IMR-90 (cell line): Measurements from ENCODE around the gene ADD2. TPM values are rescaled to one million over a fixed set of nuclear protein-coding genes. Genes with fewer than 3 reads are reported as not detected.

Experiments used
- ATAC-seq: fragments of 200-7000 bp; cut with Tn5 transposase; 2 replicates; pipeline ENCODE4 v1.9.1; 2020; ENCODE audit warnings: low read depth, mild to moderate bottlenecking, moderate library complexity
- BruUV-seq: library from RNA; stranded (reverse); fragments of 400-500 nt; replicated peaks from 2 replicates; lab custom pipeline; 2021; lab: Mats Ljungman, UMichigan
- CTCF ChIA-PET: fragments of 300-600 bp; formaldehyde crosslinking; extraction: SDS; loops from one replicate; lab custom pipeline; 2021; ENCODE audit warnings: antibody characterized with exemption; lab: Yijun Ruan, JAX
- POLR2A ChIA-PET: fragments of 300-600 bp; sonication (Branson Sonifier 250); formaldehyde crosslinking; loops from one replicate; lab custom pipeline; 2022; ENCODE audit warnings: antibody characterized with exemption; ENCODE audit not compliant: unreplicated experiment; lab: Charles Lee
- DNase-seq: peaks from one replicate; pipeline ENCODE4 v3.0.0; 2013
- H2AFZ ChIP-seq: replicated peaks from 2 replicates; pipeline ENCODE3; 2013; ENCODE audit warnings: low read length, mild to moderate bottlenecking; ENCODE audit not compliant: poor library complexity
- H2AK5ac ChIP-seq: 2 replicates; pipeline ENCODE4 v1.6.1; 2013; ENCODE audit warnings: low read depth, low read length, inconsistent platforms
- H2AK9ac ChIP-seq: replicated peaks from 2 replicates; pipeline ENCODE3; 2013; ENCODE audit warnings: mild to moderate bottlenecking, low read depth, low read length, moderate library complexity; ENCODE audit not compliant: poor library complexity
- H2BK120ac ChIP-seq: 2 replicates; pipeline ENCODE4 v1.6.1; 2013; ENCODE audit warnings: low read depth, low read length, inconsistent platforms
- H2BK15ac ChIP-seq: 3 replicates; pipeline ENCODE4 v1.6.1; 2013; ENCODE audit warnings: low read depth, low read length, inconsistent platforms
- H2BK20ac ChIP-seq: 2 replicates; pipeline ENCODE4 v1.6.1; 2013; ENCODE audit warnings: low read depth, mild to moderate bottlenecking, inconsistent platforms, low read length, moderate library complexity
- H2BK5ac ChIP-seq: 2 replicates; pipeline ENCODE4 v1.6.1; 2013; ENCODE audit warnings: mild to moderate bottlenecking, low read depth, low read length, inconsistent platforms; ENCODE audit not compliant: poor library complexity, severe bottlenecking
- H3K14ac ChIP-seq: replicated peaks from 2 replicates; pipeline ENCODE4 v1.6.1; 2013; ENCODE audit warnings: low read depth, low read length, inconsistent platforms
- H3K18ac ChIP-seq: 2 replicates; pipeline ENCODE4 v1.6.1; 2013; ENCODE audit warnings: low read depth, low read length, control low read depth
- H3K23ac ChIP-seq: 2 replicates; pipeline ENCODE4 v1.6.1; 2013; ENCODE audit warnings: low read depth, low read length, inconsistent platforms
- H3K27ac ChIP-seq: 2 replicates; pipeline ENCODE4 v1.5.1; 2013; ENCODE audit warnings: mild to moderate bottlenecking, control low read depth, low read length; ENCODE audit not compliant: insufficient read depth
- H3K27me3 ChIP-seq: 2 replicates; pipeline ENCODE4 v1.6.1; 2013; ENCODE audit warnings: low read length; ENCODE audit not compliant: control insufficient read depth, insufficient read depth
- H3K36me3 ChIP-seq: 2 replicates; pipeline ENCODE4 v1.6.1; 2013; ENCODE audit warnings: low read length, mixed read lengths; ENCODE audit not compliant: control insufficient read depth, insufficient read depth
- H3K4ac ChIP-seq: 2 replicates; pipeline ENCODE4 v1.6.1; 2013; ENCODE audit warnings: low read depth, low read length, inconsistent platforms
- H3K4me1 ChIP-seq: 2 replicates; pipeline ENCODE4 v1.6.1; 2013; ENCODE audit warnings: low read length, mixed read lengths; ENCODE audit not compliant: control insufficient read depth, insufficient read depth
- H3K4me2 ChIP-seq: 2 replicates; pipeline ENCODE4 v1.6.1; 2013; ENCODE audit warnings: low read depth, mild to moderate bottlenecking, control low read depth, low read length, moderate library complexity
- H3K4me3 ChIP-seq: 2 replicates; pipeline ENCODE4 v1.5.1; 2013; ENCODE audit warnings: low read depth, mild to moderate bottlenecking, control low read depth, low read length, moderate library complexity; ENCODE audit not compliant: insufficient read depth
- H3K56ac ChIP-seq: 2 replicates; pipeline ENCODE4 v1.6.1; 2013; ENCODE audit warnings: low read length, inconsistent platforms; ENCODE audit not compliant: insufficient read depth; ENCODE audit errors: extremely low read depth
- H3K79me1 ChIP-seq, 2 experiments: 2 replicates each; pipeline ENCODE4 v1.6.1; 2013; ENCODE audit warnings: low read length in 2 of 2, inconsistent platforms in 1 of 2, low read depth in 1 of 2
- H3K9ac ChIP-seq: 2 replicates; pipeline ENCODE4 v1.6.1; 2013; ENCODE audit warnings: low read depth, low read length, control low read depth
- H3K9me1 ChIP-seq: 2 replicates; pipeline ENCODE4 v1.6.1; 2013; ENCODE audit warnings: low read length, inconsistent platforms; ENCODE audit not compliant: insufficient read depth
- H3K9me3 ChIP-seq: 2 replicates; pipeline ENCODE4 v1.6.1; 2013; ENCODE audit warnings: low read length; ENCODE audit not compliant: control insufficient read depth, insufficient read depth
- H4K20me1 ChIP-seq: 2 replicates; pipeline ENCODE4 v1.6.1; 2013; ENCODE audit warnings: low read length, inconsistent platforms; ENCODE audit not compliant: insufficient read depth
- H4K5ac ChIP-seq: 2 replicates; pipeline ENCODE4 v1.6.1; 2013; ENCODE audit warnings: mild to moderate bottlenecking, low read depth, low read length, control low read depth
- H4K8ac ChIP-seq, 2 experiments: 2 replicates each; pipeline ENCODE4 v1.6.1; 2013; ENCODE audit warnings: low read depth in 2 of 2, low read length in 2 of 2, control low read depth in 1 of 2, inconsistent platforms in 1 of 2
- H4K91ac ChIP-seq: 2 replicates; pipeline ENCODE4 v1.6.1; 2013; ENCODE audit warnings: low read depth, low read length, inconsistent platforms; ENCODE audit not compliant: insufficient read depth
- BHLHE40 ChIP-seq: fragments of 150-350 bp; IDR thresholded peaks from 2 replicates; pipeline ENCODE4 v1.6.1; 2016; ENCODE audit warnings: mild to moderate bottlenecking, low read depth, low read length
- CEBPB ChIP-seq: IDR thresholded peaks from 2 replicates; pipeline ENCODE4 v1.6.1; 2012; ENCODE audit warnings: low read depth, low read length, improper control_type of control experiment
- CHD1 ChIP-seq: IDR thresholded peaks from 2 replicates; pipeline ENCODE4 v1.6.1; 2012; ENCODE audit warnings: low read depth, low read length, improper control_type of control experiment
- CTCF ChIP-seq: conservative IDR thresholded peaks from 2 replicates; pipeline ENCODE4 v1.5.1; 2012; ENCODE audit warnings: mild to moderate bottlenecking, low read depth, low read length, improper control_type of control experiment
- ELK1 ChIP-seq: fragments of 150-350 bp; IDR thresholded peaks from 2 replicates; pipeline ENCODE4 v1.6.1; 2016; ENCODE audit warnings: low read depth, mild to moderate bottlenecking, low read length, moderate library complexity, borderline replicate concordance
- FOS ChIP-seq: fragments of 150-350 bp; IDR thresholded peaks from 2 replicates; pipeline ENCODE4 v1.6.1; 2016; ENCODE audit warnings: low read depth, low read length
- MAFK ChIP-seq: IDR thresholded peaks from 2 replicates; pipeline ENCODE4 v1.6.1; 2012; ENCODE audit warnings: low read depth, low read length, improper control_type of control experiment
- MAZ ChIP-seq: IDR thresholded peaks from 2 replicates; pipeline ENCODE4 v1.6.1; 2012; ENCODE audit warnings: low read depth, mild to moderate bottlenecking, low read length, improper control_type of control experiment, moderate library complexity, borderline replicate concordance
- MXI1 ChIP-seq: IDR thresholded peaks from 2 replicates; pipeline ENCODE4 v1.6.1; 2012; ENCODE audit warnings: low read depth, mild to moderate bottlenecking, low read length, moderate library complexity, borderline replicate concordance
- NFE2L2 ChIP-seq: fragments of 150-350 bp; IDR thresholded peaks from 2 replicates; pipeline ENCODE4 v1.6.1; 2016; ENCODE audit warnings: low read depth, mild to moderate bottlenecking, low read length
- POLR2A ChIP-seq: IDR thresholded peaks from 2 replicates; pipeline ENCODE4 v1.6.1; 2012; ENCODE audit warnings: mild to moderate bottlenecking, low read depth, low read length
- RAD21 ChIP-seq: IDR thresholded peaks from 2 replicates; pipeline ENCODE4 v1.6.1; 2012; ENCODE audit warnings: low read length, improper control_type of control experiment
- RCOR1 ChIP-seq: IDR thresholded peaks from 2 replicates; pipeline ENCODE4 v1.6.1; 2012; ENCODE audit warnings: mild to moderate bottlenecking, low read length, improper control_type of control experiment; ENCODE audit not compliant: insufficient replicate concordance
- RFX5 ChIP-seq: IDR thresholded peaks from 2 replicates; pipeline ENCODE4 v1.8.0; 2012; ENCODE audit warnings: low read depth, mild to moderate bottlenecking, low read length, moderate library complexity
- SMC3 ChIP-seq: fragments of 150-350 bp; IDR thresholded peaks from 2 replicates; pipeline ENCODE4 v1.6.1; 2016; ENCODE audit warnings: low read depth, mild to moderate bottlenecking, antibody characterized with exemption, low read length, moderate library complexity
- USF2 ChIP-seq: fragments of 150-350 bp; IDR thresholded peaks from 2 replicates; pipeline ENCODE4 v1.6.1; 2017; ENCODE audit warnings: mild to moderate bottlenecking, antibody characterized with exemption, low read length, low read depth
- WGBS, 2 experiments: methylation state at CpG; one replicate each; pipeline versions ENCODE4 v1.1.5 to v1.1.7; 2013; ENCODE audit warnings: missing lambda C conversion rate in 2 of 2; ENCODE audit not compliant: insufficient read length in 1 of 2; ENCODE audit errors: extremely low coverage in 2 of 2; 5-methylcytosine and 5-hydroxymethylcytosine counted together
- dilution Hi-C: fragments of 300-500 bp; cut with HindIII; formaldehyde crosslinking; loops from one replicate; pipeline ENCODE4 v1.14.3; 2018; ENCODE audit warnings: low sequenced_read_pairs; ENCODE audit not compliant: unreplicated experiment
- in situ Hi-C: fragments of 300-500 bp; cut with MboI; formaldehyde crosslinking; loops from 3 replicates; pipeline ENCODE4 v1.14.3; 2019; ENCODE audit warnings: low sequenced_read_pairs, inconsistent platforms, mixed read lengths
- intact Hi-C: fragments of 100-400 bp; cut with micrococcal nuclease; formaldehyde crosslinking; loops from 2 replicates; pipeline ENCODE4 v1.10.0; 2022
- polyA plus RNA-seq, 3 experiments: library from polyadenylated mRNA; depleted of rRNA; stranded (reverse); fragments of >200 nt; gene quantifications; 2 replicates each; pipeline ENCODE4 v1.2.3, GENCODE V29; 2012; ENCODE audit warnings: low replicate concordance in 1 of 3
- total RNA-seq: library from RNA; depleted of rRNA; stranded (reverse); fragments of >200 nt; gene quantifications from 2 replicates; pipeline ENCODE4 v1.2.3, GENCODE V29; 2012

The ADD2 gene
- total and polyA plus RNA-seq, 2 of the 4 experiments (the other 2 are of a cell fraction) = not detected

- Histone ChIP-seq H3K56ac (no peak overlapping the region), H3K18ac (no peak overlapping the region), H4K20me1 (no peaks in the 10 kb centered on the region), H4K5ac (no peak overlapping the region), H4K91ac (no peak overlapping the region), H2BK120ac (no peak overlapping the region), H3K79me1 (no peaks in the 10 kb centered on the region), H2BK15ac (no peak overlapping the region), H3K14ac (no peak overlapping the region), H3K36me3 (no peaks in the 10 kb centered on the region), H2AK9ac (no peak overlapping the region), H3K4me3 (no peak overlapping the region), H3K27ac (no peak overlapping the region), H3K4me1 (no peaks in the 10 kb centered on the region), H2BK20ac (no peak overlapping the region), H3K27me3 (no peaks in the 10 kb centered on the region; the same call in 1 of the 2 replicates), H3K4ac (no peak overlapping the region), H2AK5ac (no peak overlapping the region), H2AFZ (no peak overlapping the region), H4K8ac (no peak overlapping the region), H3K9me3 (no peaks in the 10 kb centered on the region), H3K23ac (no peak overlapping the region), H2BK5ac (no peak overlapping the region), H3K9ac (no peak overlapping the region), H3K4me2 (no peak overlapping the region), H3K9me1 (no peaks in the 10 kb centered on the region)
- no peak for DNase-seq
- BruUV-seq = no TSS peak
- dilution Hi-C loops = no loop called here
- POLR2A ChIA-PET = no interaction called here
- WGBS, 2 experiments = 22% methylated on average over 3 of the region's 4 CpGs; no CpG with 5 or more reads in 1 of the 2 experiments
- ATAC-seq = no peak
- in situ Hi-C loops = no loop called here
- intact Hi-C loops = no loop called here
- CTCF ChIA-PET = no interaction called here
- TF ChIP-seq MAZ (no peak), MXI1 (no peak), RFX5 (no peak), FOS (no peak), CHD1 (no peak), BHLHE40 (no peak), CEBPB (no peak), NFE2L2 (no peak), ELK1 (no peak), MAFK (no peak), USF2 (no peak), SMC3 (no peak), CTCF (no peak), RCOR1 (no peak), RAD21 (no peak), POLR2A (no peak)
Measured at GRCh38 chr2:70668911-70669310, 99.1 kb downstream of the ADD2 start.
